HepG2 (cell line): ENCODE measurements around the gene ALG11. TPM values are rescaled to one million over a fixed set of nuclear protein-coding genes. Genes with fewer than 3 reads are reported as not detected.

Experiments used
- ATAC-seq: fragments of 200-7000 bp; cut with Tn5 transposase; 3 replicates; pipeline ENCODE4 v1.9.1; 2020; ENCODE audit warnings: mild to moderate bottlenecking, moderate library complexity
- BruUV-seq: library from RNA; stranded (reverse); fragments of 400-500 nt; replicated peaks from 2 replicates; lab custom pipeline; 2021; lab: Mats Ljungman, UMichigan
- CTCF ChIA-PET: fragments of 300-600 bp; formaldehyde crosslinking; extraction: SDS; loops from one replicate; lab custom pipeline; 2021; ENCODE audit warnings: low total read pairs, inconsistent platforms, low intra/inter-chr PET ratio; lab: Yijun Ruan, JAX
- POLR2A ChIA-PET: fragments of 350-600 bp; sonication (Branson Sonifier 250); formaldehyde crosslinking; loops from one replicate; lab custom pipeline; 2020; ENCODE audit warnings: antibody characterized with exemption, inconsistent platforms; lab: Yijun Ruan, JAX
- DNase-seq: peaks from one replicate; pipeline ENCODE4 v3.0.0-alpha.2; 2015; ENCODE audit warnings: low spot score
- FAIRE-seq: peaks from 3 replicates; lab custom pipeline; 2011; peaks lifted over from hg19 to GRCh38; lab: Jason Lieb, UNC
- H2AFZ ChIP-seq: one replicate; pipeline ENCODE4 v1.6.1; 2011; ENCODE audit warnings: low read length, inconsistent platforms
- H3K27ac ChIP-seq: fragments of 300-600 bp; 3 replicates; pipeline ENCODE4 v1.8.0; 2011; ENCODE audit warnings: mixed run types, mild to moderate bottlenecking, mixed read lengths, low read length, inconsistent platforms; ENCODE audit not compliant: insufficient read depth; ENCODE audit errors: extremely low read length
- H3K27me3 ChIP-seq, 2 experiments: fragments of 200-600 bp in 1 of 2; 2 replicates in 1 of 2; 3 replicates in 1 of 2; pipeline versions ENCODE4 v1.6.0 to v1.8.0; 2011; ENCODE audit warnings: low read length in 2 of 2, mild to moderate bottlenecking in 2 of 2, moderate library complexity in 2 of 2, inconsistent platforms in 1 of 2; ENCODE audit not compliant: insufficient read depth in 2 of 2, control insufficient read depth in 1 of 2
- H3K36me3 ChIP-seq, 2 experiments: fragments of 200-600 bp in 1 of 2; replicated peaks in 1 of 2; 2 replicates in 1 of 2; 3 replicates in 1 of 2; pipeline versions ENCODE4 v1.5.1 to v1.8.0; 2011; ENCODE audit warnings: low read length in 2 of 2, inconsistent platforms in 1 of 2; ENCODE audit not compliant: insufficient read depth in 2 of 2, control insufficient read depth in 1 of 2
- H3K4me1 ChIP-seq: 2 replicates; pipeline ENCODE4 v1.5.1; 2012; ENCODE audit warnings: low read length, inconsistent platforms; ENCODE audit not compliant: insufficient read depth
- H3K4me2 ChIP-seq: 2 replicates; pipeline ENCODE4 v1.6.0; 2011; ENCODE audit warnings: low read depth, low read length, inconsistent platforms
- H3K4me3 ChIP-seq, 3 experiments: fragments of 200-600 bp in 1 of 3; sonication (generic), shearing (Covaris generic) in 1 of 3; replicated peaks in 1 of 3; 2 replicates each; pipeline ENCODE4 v1.5.1; 2011 to 2016; ENCODE audit warnings: low read length in 3 of 3, inconsistent platforms in 2 of 3, low read depth in 2 of 3, mild to moderate bottlenecking in 2 of 3, control low read depth in 1 of 3, mixed read lengths in 1 of 3; ENCODE audit not compliant: insufficient read depth in 1 of 3
- H3K79me2 ChIP-seq: one replicate; pipeline ENCODE4 v1.6.1; 2011; ENCODE audit warnings: low read length, inconsistent platforms; ENCODE audit not compliant: insufficient read depth
- H3K9ac ChIP-seq: 2 replicates; pipeline ENCODE4 v1.6.0; 2011; ENCODE audit warnings: mild to moderate bottlenecking, low read depth, low read length, inconsistent platforms; ENCODE audit not compliant: insufficient read depth
- H3K9me3 ChIP-seq: 2 replicates; pipeline ENCODE4 v1.5.1; 2012; ENCODE audit warnings: mild to moderate bottlenecking, low read length
- H4K20me1 ChIP-seq: 2 replicates; pipeline ENCODE4 v1.6.0; 2011; ENCODE audit warnings: inconsistent platforms, mild to moderate bottlenecking, low read length, moderate library complexity; ENCODE audit not compliant: insufficient read depth
- EED ChIP-seq: sonication (generic); formaldehyde crosslinking; IDR thresholded peaks from 2 replicates; pipeline ENCODE4 v1.5.0; 2020; ENCODE audit warnings: mild to moderate bottlenecking, missing genetic modification reagents
- ZBTB43 ChIP-seq: sonication (generic); formaldehyde crosslinking; conservative IDR thresholded peaks from 2 replicates; pipeline ENCODE4 v1.4.0; 2020; ENCODE audit warnings: missing genetic modification reagents
- ZNF276 ChIP-seq: sonication (generic); formaldehyde crosslinking; IDR thresholded peaks from 2 replicates; pipeline ENCODE4 v1.4.0; 2020; ENCODE audit warnings: mild to moderate bottlenecking, low read depth, missing genetic modification reagents
- ZSCAN31 ChIP-seq: sonication (generic); formaldehyde crosslinking; IDR thresholded peaks from 2 replicates; pipeline ENCODE4 v1.5.0; 2020; ENCODE audit warnings: low read depth, mild to moderate bottlenecking, missing genetic modification reagents
- WGBS: methylation state at CpG from one replicate; pipeline ENCODE4 v1.1.6; 2017; ENCODE audit warnings: low lambda C conversion rate; 5-methylcytosine and 5-hydroxymethylcytosine counted together
- in situ Hi-C: cut with HindIII; loops from 2 replicates; pipeline ENCODE4 v1.10.0; 2017; ENCODE audit warnings: low pct_unique_long_range_greater_than_20kb; ENCODE audit not compliant: extremely low pct_ligation_motif_present
- intact Hi-C: fragments of 100-400 bp; cut with micrococcal nuclease; formaldehyde crosslinking; loops from one replicate; pipeline ENCODE4 v1.10.0; 2022; ENCODE audit not compliant: unreplicated experiment
- polyA plus RNA-seq, 8 experiments: library from polyadenylated mRNA; depleted of rRNA in 3 of 8; stranded (reverse) in 7 of 8; unstranded in 1 of 8; fragments of >200 nt; fragmentation: Illumina TruSeq in 4 of 8; extraction: Trizol in 4 of 8; gene quantifications; 2 replicates each; pipeline versions ENCODE4 v1.2.1 to v1.2.3, GENCODE V29; 2011 to 2016; ENCODE audit warnings: low read depth in 4 of 8, missing spikeins in 1 of 8, mixed read lengths in 1 of 8; ENCODE audit not compliant: insufficient read depth in 1 of 8
- total RNA-seq, 5 experiments: library from RNA; depleted of rRNA; stranded (reverse); fragments of >200 nt; fragmentation: Illumina TruSeq; extraction: Trizol; gene quantifications; 2 replicates each; pipeline ENCODE4 v1.2.3, GENCODE V29; 2016; ENCODE audit warnings: low read depth in 1 of 5

Gene ALG11
- total and polyA plus RNA-seq, 2 of the 13 experiments (the other 11 are each of a cell fraction or from before 2014, with no cell fraction given), result 14.7 to 27.9 TPM

- Histone ChIP-seq H3K36me3 (peaks cover 0 to 5% of the 10 kb centered on the region in 2 experiments; a peak in 2 of 5 replicates), H3K9me3 (no peaks in the 10 kb centered on the region), H3K9ac (peak overlapping the region; percentile 99), H2AFZ (no peak overlapping the region), H3K4me1 (peaks cover 69% of the 10 kb centered on the region)
- ChIA-PET CTCF (no interaction called here), POLR2A (interaction anchor here (1.0 kb wide), 1 partner anchor 112 kb away, joined by 3 read pairs; no protein-coding TSS in a partner anchor)
- DNase-seq (no peak), FAIRE-seq (no peak)
- intact Hi-C loops, result loop anchor here (5.0 kb wide), 1 partner anchor 182 kb away; no protein-coding TSS in a partner anchor
- no peak for TF ChIP-seq ZSCAN31 (CRISPR knock-in tag)
- TF ChIP-seq ZNF276 (CRISPR knock-in tag), result no peak
- no peak for TF ChIP-seq EED (CRISPR knock-in tag)
- TF ChIP-seq ZBTB43 (CRISPR knock-in tag), result no peak
- TF ChIP-seq, all 625 proteins: peak for 0
- Histone ChIP-seq H3K4me2 (peak overlapping the region; percentile 82), H3K27ac (peak overlapping the region; percentile 97), H3K4me3 (peak overlapping the region; percentile 93 to 98 (median 98)), H3K79me2 (peaks cover 95% of the 10 kb centered on the region), H3K27me3 (no peaks in the 10 kb centered on the region; a peak in 1 of 5 replicates), H4K20me1 (peaks cover 28% of the 10 kb centered on the region)
- WGBS, result 3% methylated on average over 6 of the region's 6 CpGs
- no TSS peak for BruUV-seq
- no peak for ATAC-seq
- in situ Hi-C loops, result loop anchor here (5.0 to 25.0 kb wide), 2 partner anchors 117 to 452 kb away; partner anchors contain the start of genes CKAP2, NEK5 and VPS36
These were observed 2.3 kb upstream of the ALG11 start for GRCh38 chr13:52009946-52010345.
